IMR-90 (cell line): Measurements from ENCODE around the gene TMEM72. TPM values are rescaled to one million over a fixed set of nuclear protein-coding genes. Genes with fewer than 3 reads are reported as not detected.

Experiments used
- ATAC-seq: fragments of 200-7000 bp; cut with Tn5 transposase; 2 replicates; pipeline ENCODE4 v1.9.1; 2020; ENCODE audit warnings: low read depth, mild to moderate bottlenecking, moderate library complexity
- BruUV-seq: library from RNA; stranded (reverse); fragments of 400-500 nt; replicated peaks from 2 replicates; lab custom pipeline; 2021; lab: Mats Ljungman, UMichigan
- CTCF ChIA-PET: fragments of 300-600 bp; formaldehyde crosslinking; extraction: SDS; loops from one replicate; lab custom pipeline; 2021; ENCODE audit warnings: antibody characterized with exemption; lab: Yijun Ruan, JAX
- POLR2A ChIA-PET: fragments of 300-600 bp; sonication (Branson Sonifier 250); formaldehyde crosslinking; loops from one replicate; lab custom pipeline; 2022; ENCODE audit warnings: antibody characterized with exemption; ENCODE audit not compliant: unreplicated experiment; lab: Charles Lee
- DNase-seq: peaks from one replicate; pipeline ENCODE4 v3.0.0; 2013
- H2AFZ ChIP-seq: replicated peaks from 2 replicates; pipeline ENCODE3; 2013; ENCODE audit warnings: low read length, mild to moderate bottlenecking; ENCODE audit not compliant: poor library complexity
- H2AK5ac ChIP-seq: 2 replicates; pipeline ENCODE4 v1.6.1; 2013; ENCODE audit warnings: low read depth, low read length, inconsistent platforms
- H2AK9ac ChIP-seq: replicated peaks from 2 replicates; pipeline ENCODE3; 2013; ENCODE audit warnings: mild to moderate bottlenecking, low read depth, low read length, moderate library complexity; ENCODE audit not compliant: poor library complexity
- H2BK120ac ChIP-seq: 2 replicates; pipeline ENCODE4 v1.6.1; 2013; ENCODE audit warnings: low read depth, low read length, inconsistent platforms
- H2BK15ac ChIP-seq: 3 replicates; pipeline ENCODE4 v1.6.1; 2013; ENCODE audit warnings: low read depth, low read length, inconsistent platforms
- H2BK20ac ChIP-seq: 2 replicates; pipeline ENCODE4 v1.6.1; 2013; ENCODE audit warnings: low read depth, mild to moderate bottlenecking, inconsistent platforms, low read length, moderate library complexity
- H2BK5ac ChIP-seq: 2 replicates; pipeline ENCODE4 v1.6.1; 2013; ENCODE audit warnings: mild to moderate bottlenecking, low read depth, low read length, inconsistent platforms; ENCODE audit not compliant: poor library complexity, severe bottlenecking
- H3K14ac ChIP-seq: replicated peaks from 2 replicates; pipeline ENCODE4 v1.6.1; 2013; ENCODE audit warnings: low read depth, low read length, inconsistent platforms
- H3K18ac ChIP-seq: 2 replicates; pipeline ENCODE4 v1.6.1; 2013; ENCODE audit warnings: low read depth, low read length, control low read depth
- H3K23ac ChIP-seq: 2 replicates; pipeline ENCODE4 v1.6.1; 2013; ENCODE audit warnings: low read depth, low read length, inconsistent platforms
- H3K27ac ChIP-seq: 2 replicates; pipeline ENCODE4 v1.5.1; 2013; ENCODE audit warnings: mild to moderate bottlenecking, control low read depth, low read length; ENCODE audit not compliant: insufficient read depth
- H3K27me3 ChIP-seq: 2 replicates; pipeline ENCODE4 v1.6.1; 2013; ENCODE audit warnings: low read length; ENCODE audit not compliant: control insufficient read depth, insufficient read depth
- H3K36me3 ChIP-seq: 2 replicates; pipeline ENCODE4 v1.6.1; 2013; ENCODE audit warnings: low read length, mixed read lengths; ENCODE audit not compliant: control insufficient read depth, insufficient read depth
- H3K4ac ChIP-seq: 2 replicates; pipeline ENCODE4 v1.6.1; 2013; ENCODE audit warnings: low read depth, low read length, inconsistent platforms
- H3K4me1 ChIP-seq: 2 replicates; pipeline ENCODE4 v1.6.1; 2013; ENCODE audit warnings: low read length, mixed read lengths; ENCODE audit not compliant: control insufficient read depth, insufficient read depth
- H3K4me2 ChIP-seq: 2 replicates; pipeline ENCODE4 v1.6.1; 2013; ENCODE audit warnings: low read depth, mild to moderate bottlenecking, control low read depth, low read length, moderate library complexity
- H3K4me3 ChIP-seq: 2 replicates; pipeline ENCODE4 v1.5.1; 2013; ENCODE audit warnings: low read depth, mild to moderate bottlenecking, control low read depth, low read length, moderate library complexity; ENCODE audit not compliant: insufficient read depth
- H3K56ac ChIP-seq: 2 replicates; pipeline ENCODE4 v1.6.1; 2013; ENCODE audit warnings: low read length, inconsistent platforms; ENCODE audit not compliant: insufficient read depth; ENCODE audit errors: extremely low read depth
- H3K79me1 ChIP-seq, 2 experiments: 2 replicates each; pipeline ENCODE4 v1.6.1; 2013; ENCODE audit warnings: low read length in 2 of 2, inconsistent platforms in 1 of 2, low read depth in 1 of 2
- H3K9ac ChIP-seq: 2 replicates; pipeline ENCODE4 v1.6.1; 2013; ENCODE audit warnings: low read depth, low read length, control low read depth
- H3K9me1 ChIP-seq: 2 replicates; pipeline ENCODE4 v1.6.1; 2013; ENCODE audit warnings: low read length, inconsistent platforms; ENCODE audit not compliant: insufficient read depth
- H3K9me3 ChIP-seq: 2 replicates; pipeline ENCODE4 v1.6.1; 2013; ENCODE audit warnings: low read length; ENCODE audit not compliant: control insufficient read depth, insufficient read depth
- H4K20me1 ChIP-seq: 2 replicates; pipeline ENCODE4 v1.6.1; 2013; ENCODE audit warnings: low read length, inconsistent platforms; ENCODE audit not compliant: insufficient read depth
- H4K5ac ChIP-seq: 2 replicates; pipeline ENCODE4 v1.6.1; 2013; ENCODE audit warnings: mild to moderate bottlenecking, low read depth, low read length, control low read depth
- H4K8ac ChIP-seq, 2 experiments: 2 replicates each; pipeline ENCODE4 v1.6.1; 2013; ENCODE audit warnings: low read depth in 2 of 2, low read length in 2 of 2, control low read depth in 1 of 2, inconsistent platforms in 1 of 2
- H4K91ac ChIP-seq: 2 replicates; pipeline ENCODE4 v1.6.1; 2013; ENCODE audit warnings: low read depth, low read length, inconsistent platforms; ENCODE audit not compliant: insufficient read depth
- CHD1 ChIP-seq: IDR thresholded peaks from 2 replicates; pipeline ENCODE4 v1.6.1; 2012; ENCODE audit warnings: low read depth, low read length, improper control_type of control experiment
- MAFK ChIP-seq: IDR thresholded peaks from 2 replicates; pipeline ENCODE4 v1.6.1; 2012; ENCODE audit warnings: low read depth, low read length, improper control_type of control experiment
- MAZ ChIP-seq: IDR thresholded peaks from 2 replicates; pipeline ENCODE4 v1.6.1; 2012; ENCODE audit warnings: low read depth, mild to moderate bottlenecking, low read length, improper control_type of control experiment, moderate library complexity, borderline replicate concordance
- MXI1 ChIP-seq: IDR thresholded peaks from 2 replicates; pipeline ENCODE4 v1.6.1; 2012; ENCODE audit warnings: low read depth, mild to moderate bottlenecking, low read length, moderate library complexity, borderline replicate concordance
- RAD21 ChIP-seq: IDR thresholded peaks from 2 replicates; pipeline ENCODE4 v1.6.1; 2012; ENCODE audit warnings: low read length, improper control_type of control experiment
- dilution Hi-C: fragments of 300-500 bp; cut with HindIII; formaldehyde crosslinking; loops from one replicate; pipeline ENCODE4 v1.14.3; 2018; ENCODE audit warnings: low sequenced_read_pairs; ENCODE audit not compliant: unreplicated experiment
- in situ Hi-C: fragments of 300-500 bp; cut with MboI; formaldehyde crosslinking; loops from 3 replicates; pipeline ENCODE4 v1.14.3; 2019; ENCODE audit warnings: low sequenced_read_pairs, inconsistent platforms, mixed read lengths
- intact Hi-C: fragments of 100-400 bp; cut with micrococcal nuclease; formaldehyde crosslinking; loops from 2 replicates; pipeline ENCODE4 v1.10.0; 2022
- polyA plus RNA-seq, 3 experiments: library from polyadenylated mRNA; depleted of rRNA; stranded (reverse); fragments of >200 nt; gene quantifications; 2 replicates each; pipeline ENCODE4 v1.2.3, GENCODE V29; 2012; ENCODE audit warnings: low replicate concordance in 1 of 3
- total RNA-seq: library from RNA; depleted of rRNA; stranded (reverse); fragments of >200 nt; gene quantifications from 2 replicates; pipeline ENCODE4 v1.2.3, GENCODE V29; 2012

The TMEM72 gene
- total and polyA plus RNA-seq, 2 of the 4 experiments (the other 2 are of a cell fraction), result not detected

DNA sequence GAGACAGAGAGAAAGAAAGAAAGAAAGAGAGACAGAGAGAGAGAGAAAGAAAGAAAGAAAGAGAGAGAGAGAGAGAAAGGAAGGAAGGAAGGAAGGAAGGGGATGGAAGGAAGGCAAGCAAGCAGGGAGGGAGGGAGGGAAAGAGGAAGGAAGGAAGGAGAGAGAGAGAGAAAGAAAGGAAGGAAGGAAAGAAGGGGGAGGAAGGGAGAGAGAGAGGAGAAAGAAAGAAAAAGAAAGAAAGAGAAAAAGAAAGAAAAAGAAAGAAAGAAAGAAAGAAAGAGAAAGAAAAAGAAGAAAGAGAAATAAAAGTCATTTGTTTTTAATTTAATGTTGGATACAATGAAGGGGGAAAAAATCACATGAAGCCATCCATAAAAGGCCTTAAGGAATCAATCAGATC, 43.8 kb downstream of the TMEM72 start:
- no peak overlapping the region for H2AFZ ChIP-seq
- POLR2A ChIA-PET, result no interaction called here
- H3K4me3 ChIP-seq, result no peak overlapping the region
- no peak overlapping the region for H4K5ac ChIP-seq
- H3K14ac ChIP-seq, result no peak overlapping the region
- no peak overlapping the region for H2BK15ac ChIP-seq
- CTCF ChIA-PET, result no interaction called here
- DNase-seq (no peak), ATAC-seq (no peak)
- dilution Hi-C loops, result no loop called here
- no peak overlapping the region for H3K23ac ChIP-seq
- peaks cover 11 to 24% of the 10 kb centered on the region in 2 experiments; a peak in 3 of 4 replicates for H3K79me1 ChIP-seq
- no peak overlapping the region for H2BK20ac ChIP-seq
- intact Hi-C loops, result no loop called here
- H3K36me3 ChIP-seq, result peaks cover 8% of the 10 kb centered on the region; the same call in 1 of the 2 replicates
- H3K9ac ChIP-seq, result no peak overlapping the region
- no peak overlapping the region for H3K18ac ChIP-seq
- no peak overlapping the region for H2BK5ac ChIP-seq
- H3K9me1 ChIP-seq, result peaks cover 13% of the 10 kb centered on the region
- H3K27me3 ChIP-seq, result no peaks in the 10 kb centered on the region
- no peak overlapping the region for H2AK5ac ChIP-seq
- no peak for TF ChIP-seq MXI1
- TF ChIP-seq MAZ, result no peak
- no peak for TF ChIP-seq MAFK
- no peak for TF ChIP-seq CHD1
- TF ChIP-seq RAD21, result no peak
- no peak overlapping the region for H3K27ac ChIP-seq
- H2AK9ac ChIP-seq, result no peak overlapping the region
- no peaks in the 10 kb centered on the region for H4K20me1 ChIP-seq
- no peak overlapping the region for H3K4me2 ChIP-seq
- in situ Hi-C loops, result no loop called here
- no peak overlapping the region for H2BK120ac ChIP-seq
- peaks cover 2% of the 10 kb centered on the region; the same call in 1 of the 2 replicates for H3K9me3 ChIP-seq
- BruUV-seq, result no TSS peak
- no peak overlapping the region for H4K8ac ChIP-seq
- no peak overlapping the region for H3K56ac ChIP-seq
- no peak overlapping the region for H4K91ac ChIP-seq
- H3K4ac ChIP-seq, result no peak overlapping the region
- H3K4me1 ChIP-seq, result peaks cover 11% of the 10 kb centered on the region
